MM.1S (cell line): ENCODE results near the gene SKIC2.
"Not testable (repeated sequence)": the region's sequence is repeated elsewhere in the genome, so short reads cannot be mapped to it uniquely, and the experiment has no call there.

Experiments
- CTCF ChIP-seq: fragments of 300-600 bp; sonication (generic); IDR thresholded peaks from 2 replicates; pipeline ENCODE4 v1.5.1; 2016; ENCODE audit warnings: antibody characterized with exemption, low read length, mixed read lengths
- EZH2 ChIP-seq: fragments of 300-600 bp; sonication (generic); optimal IDR thresholded peaks from 2 replicates; pipeline ENCODE3; 2017; ENCODE audit warnings: low read depth, mild to moderate bottlenecking, antibody characterized with exemption, low read length, mixed read lengths
- EZH2phosphoT487 ChIP-seq: fragments of 300-600 bp; sonication (generic); IDR thresholded peaks from 2 replicates; pipeline ENCODE4 v1.6.1; 2018; ENCODE audit warnings: antibody characterized with exemption, low read length

GRCh38 chr6:31994421-31994820 is 35.4 kb downstream of the SKIC2 start:
- not testable (repeated sequence) for TF ChIP-seq CTCF, EZH2phosphoT487, EZH2
